HPDE6-E6E7 (cell line): ENCODE measurements around the gene DLL1.

ENCODE experiments used
- DNase-seq: peaks from one replicate; pipeline ENCODE4 v3.0.0; 2011; ENCODE audit warnings: missing footprints; ENCODE audit errors: extremely low spot score

The DLL1 gene

GRCh38 chr6:170283212-170284081, 7.4 kb downstream of the DLL1 start:
- DNase-seq: no peak

- no peak for DNase-seq
These were observed 8.2 kb downstream of the DLL1 start for GRCh38 chr6:170282512-170283158.

GRCh38 chr6:170281331-170282292, 9.3 kb downstream of the DLL1 start:
- DNase-seq: no peak

- no peak for DNase-seq
These were observed 10.2 kb downstream of the DLL1 start for GRCh38 chr6:170280689-170281045.

GRCh38 chr6:170279977-170280688, 10.7 kb downstream of the DLL1 start:
- DNase-seq: no peak

GRCh38 chr6:170279426-170279825, 11.5 kb downstream of the DLL1 start:
- DNase-seq: no peak

GRCh38 chr6:170278743-170279094, 12.2 kb downstream of the DLL1 start:
- no peak for DNase-seq

- DNase-seq: no peak
These were observed 12.8 kb downstream of the DLL1 start for GRCh38 chr6:170277893-170278742.

- DNase-seq: no peak
These were observed 14.4 kb downstream of the DLL1 start for GRCh38 chr6:170276369-170277057.

- DNase-seq: no peak
These were observed 15.9 kb downstream of the DLL1 start for GRCh38 chr6:170274713-170275560.

GRCh38 chr6:170273681-170274080, 17.2 kb downstream of the DLL1 start:
- DNase-seq: no peak

GRCh38 chr6:170273191-170273590, 17.7 kb downstream of the DLL1 start:
- DNase-seq: no peak

- DNase-seq: no peak
These were observed 18.4 kb downstream of the DLL1 start for GRCh38 chr6:170272341-170273065.

GRCh38 chr6:170271771-170272314, 19.0 kb downstream of the DLL1 start:
- no peak for DNase-seq

- no peak for DNase-seq
These were observed 19.8 kb downstream of the DLL1 start for GRCh38 chr6:170270984-170271593.

GRCh38 chr6:170269846-170270541, 20.9 kb downstream of the DLL1 start:
- DNase-seq: no peak
